SH-SY5Y (cell line): ENCODE results near the gene DCD.

Experiments
- GATA2 ChIP-seq: IDR thresholded peaks from 2 replicates; pipeline ENCODE4 v1.6.1; 2011; ENCODE audit warnings: mild to moderate bottlenecking, low read depth, low read length
- GATA3 ChIP-seq: IDR thresholded peaks from 2 replicates; pipeline ENCODE4 v1.6.1; 2011; ENCODE audit warnings: low read depth, mild to moderate bottlenecking, low read length, moderate library complexity

- no peak for TF ChIP-seq GATA2
- no peak for TF ChIP-seq GATA3
Observed at GRCh38 chr12:54662026-54662425, 13.9 kb upstream of the DCD start.
